NK-92 (cell line): Measurements from ENCODE around the gene TRPV4.
A peak's percentile ranks its signal among the peaks of the same experiment; 100 is the strongest.
"Not testable (repeated sequence)": the region's sequence is repeated elsewhere in the genome, so short reads cannot be mapped to it uniquely, and the experiment has no call there.

Experiments used
- DNase-seq: peaks from one replicate; lab custom pipeline; 2025; ENCODE audit not compliant: unreplicated experiment; lab: John Stamatoyannopoulos, UW

Gene TRPV4

DNA sequence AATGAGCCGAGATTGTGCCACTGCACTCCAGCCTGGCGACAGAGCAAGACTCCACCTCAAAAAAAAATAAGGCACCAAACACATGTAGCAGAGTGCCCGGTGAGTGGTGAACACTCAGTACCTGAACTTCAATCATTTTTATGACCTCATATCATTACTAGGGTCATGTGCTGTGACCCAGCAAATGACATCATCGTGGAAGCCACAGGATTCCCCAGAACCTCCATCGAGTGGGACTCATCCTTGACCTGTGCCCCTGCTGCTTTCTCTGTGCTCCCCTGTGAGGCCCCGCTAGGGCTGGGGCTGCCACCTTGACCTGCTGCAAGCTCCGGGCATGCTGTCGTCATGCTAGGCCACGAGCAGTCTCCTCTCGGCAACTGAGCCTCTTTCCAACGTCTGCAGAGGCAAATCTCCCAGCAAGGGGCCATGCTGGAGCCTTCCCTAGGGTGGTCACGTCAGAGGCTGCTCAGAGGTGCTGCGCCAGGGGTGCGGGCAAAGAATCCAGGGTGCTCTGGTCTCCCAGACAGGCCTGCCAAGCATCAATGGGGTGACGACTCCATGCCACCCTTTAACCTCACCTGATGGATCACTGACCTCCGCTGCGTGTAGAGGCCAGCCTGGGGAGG, 28.6 kb upstream of the TRPV4 start:
- no peak for DNase-seq

DNA sequence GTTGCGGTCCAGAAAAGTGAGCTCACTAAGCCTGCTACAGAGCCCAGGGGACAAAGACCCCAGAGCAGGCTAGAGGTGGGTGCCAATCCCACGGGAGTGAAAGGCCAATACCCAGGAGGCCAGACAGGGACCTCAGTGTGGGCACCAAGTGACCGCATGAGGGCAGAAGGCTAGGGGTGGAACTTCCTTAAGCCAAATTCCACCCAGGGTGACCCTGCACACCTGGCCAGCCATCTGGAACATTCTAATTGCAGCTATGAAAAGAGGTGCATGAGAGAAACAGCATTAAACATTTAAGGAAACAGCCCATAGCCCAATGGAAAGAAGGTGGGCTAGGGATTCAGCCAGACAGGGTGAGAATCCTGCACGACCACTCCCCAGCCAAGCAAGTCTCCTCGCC, 27.8 kb upstream of the TRPV4 start:
- no peak for DNase-seq

DNA sequence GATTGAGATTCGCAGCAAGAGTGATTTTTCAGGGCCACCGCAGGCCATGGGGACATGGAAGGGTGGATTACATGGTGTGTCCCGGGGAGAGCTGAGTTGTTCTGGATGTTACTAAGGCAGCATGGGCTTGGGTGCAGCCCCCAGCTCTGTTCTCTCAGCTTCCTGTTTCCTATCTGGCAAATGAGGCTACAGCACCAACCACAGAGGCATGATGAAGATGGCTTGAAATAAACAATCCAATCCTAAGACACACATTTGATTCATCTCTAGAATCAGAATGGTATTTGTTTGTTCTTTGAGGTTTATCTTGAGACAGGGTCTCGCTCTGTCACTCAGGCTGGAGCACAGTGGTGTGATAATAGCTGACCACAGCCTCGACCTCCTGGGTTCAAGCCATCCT, 25.6 kb upstream of the TRPV4 start:
- DNase-seq: no peak

DNA sequence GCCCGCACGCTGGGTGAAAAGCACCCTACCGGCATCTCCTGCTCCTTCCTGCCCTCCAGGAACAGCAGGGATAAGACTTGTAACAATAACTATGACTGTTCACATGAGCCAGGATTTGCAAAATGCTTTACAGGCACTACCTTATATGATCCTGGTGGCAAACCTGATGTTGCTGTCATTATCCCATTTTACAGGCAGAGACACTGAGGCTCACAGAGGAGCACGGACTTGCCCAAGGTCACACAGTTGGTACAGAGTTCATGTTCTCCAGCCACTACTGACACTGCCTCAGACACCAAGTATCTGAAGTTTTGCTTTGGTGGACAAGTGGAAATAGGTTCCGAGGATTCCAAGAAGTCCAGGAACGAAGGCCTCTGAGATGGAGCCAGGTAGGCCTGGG, 24.5 kb upstream of the TRPV4 start:
- no peak for DNase-seq

- DNase-seq: no peak
Observed at GRCh38 chr12:109855377-109855776, 22.2 kb upstream of the TRPV4 start.

- not testable (repeated sequence) for DNase-seq
Observed at GRCh38 chr12:109850518-109850917, 17.3 kb upstream of the TRPV4 start.

GRCh38 chr12:109847142-109847735, 14.0 kb upstream of the TRPV4 start:
- no peak for DNase-seq

- no peak for DNase-seq
Observed at GRCh38 chr12:109845824-109846205, 12.6 kb upstream of the TRPV4 start.

GRCh38 chr12:109844983-109845823, 12.0 kb upstream of the TRPV4 start:
- DNase-seq: peak; percentile 5

GRCh38 chr12:109844091-109844490, 10.9 kb upstream of the TRPV4 start:
- no peak for DNase-seq

DNA sequence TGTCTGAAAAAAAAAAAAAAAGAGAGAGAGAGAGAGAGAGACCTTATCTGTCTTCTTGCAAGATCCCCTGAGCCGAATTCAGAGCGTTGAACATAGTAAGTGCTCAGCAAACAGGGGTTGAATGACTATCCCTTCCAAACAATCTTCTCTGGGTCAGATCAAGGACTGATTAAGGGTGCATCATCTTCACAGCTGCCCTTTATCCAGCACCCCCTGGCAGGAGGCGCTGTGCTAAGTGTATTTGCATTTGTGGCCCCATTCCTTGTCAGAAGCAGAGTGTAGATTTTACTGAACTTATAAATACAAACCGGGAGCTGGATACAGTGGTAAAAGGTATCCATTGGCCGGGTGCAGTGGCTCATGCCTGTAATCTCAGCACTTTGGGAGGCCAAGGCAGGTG, 8.8 kb upstream of the TRPV4 start:
- DNase-seq: no peak

DNA sequence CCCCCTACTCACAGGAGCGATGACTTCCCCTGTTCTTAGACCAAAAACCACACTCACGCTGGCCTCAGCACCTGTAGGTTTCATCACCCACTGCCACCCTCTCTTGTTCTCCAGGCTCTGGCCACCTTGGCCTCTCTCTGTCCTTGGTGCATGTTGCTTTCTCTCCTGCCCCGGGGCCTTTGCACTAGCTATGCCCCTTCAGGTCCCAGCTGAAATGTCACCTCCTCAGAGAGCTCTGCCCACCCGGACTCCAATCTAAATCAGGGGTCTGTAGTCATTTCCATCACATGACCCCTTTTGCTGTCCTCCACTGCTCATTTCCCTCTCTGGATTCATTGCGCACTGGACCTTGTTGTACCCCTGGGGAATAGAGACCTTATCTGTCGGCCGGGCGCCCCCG, 8.2 kb upstream of the TRPV4 start:
- no peak for DNase-seq

- no peak for DNase-seq
Observed at GRCh38 chr12:109840305-109841074, 7.3 kb upstream of the TRPV4 start.

DNA sequence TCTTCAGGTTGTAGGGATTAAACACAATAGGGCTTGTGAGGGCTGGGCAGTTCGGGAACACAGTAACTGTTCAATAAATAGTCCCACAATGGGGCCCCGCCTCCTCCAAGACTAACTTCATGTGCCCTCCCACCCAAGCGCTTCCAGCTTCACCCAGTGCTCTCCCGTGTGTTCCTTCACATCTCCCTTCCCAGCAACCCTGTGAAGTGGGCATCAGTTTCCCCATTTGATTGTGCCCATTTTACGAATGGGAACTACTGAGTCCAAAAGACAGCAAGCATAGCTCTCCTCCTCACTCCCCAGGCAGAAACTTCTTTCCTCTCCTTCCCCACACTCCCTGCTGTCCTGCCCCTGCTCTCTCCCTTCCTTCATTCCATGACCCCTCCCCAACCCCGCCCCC, 6.2 kb upstream of the TRPV4 start:
- DNase-seq: no peak

DNA sequence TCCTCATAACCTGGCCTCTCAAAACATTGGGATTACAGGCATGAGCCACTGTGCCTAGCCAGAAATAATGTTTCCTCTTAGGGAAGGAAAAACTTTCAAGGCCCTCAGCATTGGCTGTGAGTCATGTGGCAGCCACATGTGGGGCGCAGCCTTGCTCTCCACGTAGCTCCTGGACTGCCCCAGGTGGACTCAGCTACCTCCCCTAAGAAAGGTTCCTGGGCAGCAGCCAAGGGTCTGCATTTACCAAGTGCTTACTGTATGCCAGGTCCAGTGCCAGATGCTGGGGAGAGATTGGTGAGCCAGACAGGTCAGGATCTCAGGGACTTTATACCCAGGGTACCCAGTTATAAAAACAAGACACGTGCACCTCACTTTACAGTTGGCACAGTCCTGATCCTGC, 3.7 kb upstream of the TRPV4 start:
- DNase-seq: no peak

DNA sequence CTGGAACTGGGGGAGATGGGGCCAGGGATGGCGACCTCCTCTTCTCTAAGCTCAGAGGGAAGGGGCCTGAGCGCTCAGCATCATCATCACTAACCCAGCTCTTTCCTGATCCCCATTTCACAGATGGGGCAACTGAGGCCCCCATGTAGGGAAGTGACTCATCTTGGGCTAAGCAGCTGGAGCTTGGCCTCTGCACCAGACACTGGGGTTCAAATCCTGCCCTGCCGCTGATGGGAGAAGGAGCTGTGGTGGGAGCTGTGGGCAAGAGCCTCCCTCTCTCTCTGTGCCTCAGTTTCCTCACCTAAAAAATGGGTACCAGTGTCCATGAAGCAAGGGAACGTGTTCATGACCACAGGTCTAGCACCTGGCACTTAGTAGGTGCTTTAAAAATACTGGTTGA, 2.6 kb upstream of the TRPV4 start:
- DNase-seq: no peak

GRCh38 chr12:109832541-109833306, 474 bp downstream of the TRPV4 start:
- no peak for DNase-seq

GRCh38 chr12:109831929-109832328, 1.3 kb downstream of the TRPV4 start:
- DNase-seq: no peak

GRCh38 chr12:109831365-109831764, 1.8 kb downstream of the TRPV4 start:
- no peak for DNase-seq

GRCh38 chr12:109830718-109831117, 2.5 kb downstream of the TRPV4 start:
- DNase-seq: no peak

DNA sequence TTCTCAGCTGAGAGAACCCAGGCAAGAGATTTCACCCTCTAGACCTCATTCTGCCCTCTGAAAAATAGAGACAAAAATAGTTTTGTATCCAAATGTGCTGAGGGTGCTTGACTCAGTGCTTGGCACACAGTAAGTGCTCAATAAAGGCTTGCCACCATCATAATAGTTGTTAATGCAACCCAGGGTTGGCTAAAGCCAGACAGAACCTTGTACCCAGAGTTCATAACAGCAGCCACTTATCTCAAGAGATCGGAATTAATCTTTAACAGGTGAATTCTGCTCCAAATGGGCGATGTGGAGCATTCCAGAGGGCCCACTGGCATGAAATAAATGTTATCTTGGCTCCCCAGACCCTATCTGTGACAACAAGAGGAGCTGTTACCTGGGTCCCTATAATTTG, 2.9 kb downstream of the TRPV4 start:
- DNase-seq: no peak
